Esophagus mucosa (tissue), 1 donor: ENCODE data around the gene RTKN. TPM values are rescaled to one million over a fixed set of nuclear protein-coding genes. Genes with fewer than 3 reads are reported as not detected.
"Not testable (repeated sequence)": the region's sequence is repeated elsewhere in the genome, so short reads cannot be mapped to it uniquely, and the experiment has no call there.

Source experiments
- ATAC-seq: fragments of 200-7000 bp; cut with Tn5 transposase; one replicate; pipeline ENCODE4 v1.9.1; 2020
- total RNA-seq: library from RNA; stranded (reverse); gene quantifications from one replicate; pipeline ENCODE4 v1.2.4, GENCODE V29; 2023
- donor health status: DM: yes; HTN: yes; CAD: no.

RTKN gene
- total RNA-seq, 1 donor from 2014 or later: 18.3 TPM

DNA sequence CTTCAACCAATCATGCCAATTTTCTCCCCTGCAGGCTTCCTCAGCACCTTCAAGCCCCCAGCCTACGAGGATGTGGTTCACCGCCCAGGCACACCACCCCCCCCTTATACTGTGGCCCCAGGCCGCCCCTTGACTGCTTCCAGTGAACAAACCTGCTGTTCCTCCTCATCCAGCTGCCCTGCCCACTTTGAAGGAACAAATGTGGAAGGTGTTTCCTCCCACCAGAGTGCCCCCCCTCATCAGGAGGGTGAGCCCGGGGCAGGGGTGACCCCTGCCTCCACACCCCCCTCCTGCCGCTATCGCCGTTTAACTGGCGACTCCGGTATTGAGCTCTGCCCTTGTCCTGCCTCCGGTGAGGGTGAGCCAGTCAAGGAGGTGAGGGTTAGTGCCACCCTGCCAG lies 18.4 kb upstream of the RTKN start:
- not testable (repeated sequence) for ATAC-seq

DNA sequence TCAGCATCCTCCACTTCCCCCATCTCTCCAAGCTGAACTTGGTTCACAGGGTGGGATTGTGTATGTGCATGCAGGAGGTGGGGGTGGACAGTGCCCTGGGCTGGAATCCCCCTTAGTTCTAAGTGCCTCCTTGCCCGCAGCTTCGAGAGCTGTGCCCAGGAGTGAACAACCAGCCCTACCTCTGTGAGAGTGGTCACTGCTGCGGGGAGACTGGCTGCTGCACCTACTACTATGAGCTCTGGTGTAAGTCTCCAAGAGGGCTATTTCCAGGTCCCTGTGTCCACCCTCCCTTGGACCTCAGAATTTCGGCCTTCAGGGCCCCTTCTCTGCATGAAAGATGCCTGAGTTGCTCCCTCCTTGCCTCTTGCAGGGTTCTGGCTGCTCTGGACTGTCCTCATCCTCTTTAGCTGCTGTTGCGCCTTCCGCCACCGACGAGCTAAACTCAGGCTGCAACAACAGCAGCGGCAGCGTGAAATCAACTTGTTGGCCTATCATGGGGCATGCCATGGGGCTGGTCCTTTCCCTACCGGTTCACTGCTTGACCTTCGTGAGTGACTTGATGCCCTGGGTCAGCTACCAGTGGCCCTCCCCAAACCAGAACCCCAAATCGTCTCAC lies 17.9 kb upstream of the RTKN start:
- not testable (repeated sequence) for ATAC-seq

DNA sequence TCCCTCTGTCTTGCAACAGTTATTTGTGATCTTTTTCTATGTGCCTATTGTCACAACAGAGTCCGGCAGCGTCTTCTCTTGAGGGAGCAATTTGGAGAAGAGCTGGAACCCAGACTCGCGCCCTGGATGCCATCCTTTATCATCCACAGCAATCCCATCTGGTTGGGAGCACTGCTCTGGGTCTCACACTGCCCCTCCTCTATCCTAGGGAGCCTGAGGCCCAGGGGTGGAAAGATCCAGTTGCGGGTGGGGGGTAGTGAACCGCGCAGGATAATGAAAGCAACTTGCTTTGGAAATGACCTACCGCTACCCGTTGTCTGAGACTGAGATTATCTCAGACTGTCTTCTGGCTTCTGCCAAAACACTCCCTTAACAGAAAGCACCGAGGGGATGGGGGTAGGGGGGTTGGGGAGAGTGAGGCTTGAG lies 17.2 kb upstream of the RTKN start:
- ATAC-seq: no peak

DNA sequence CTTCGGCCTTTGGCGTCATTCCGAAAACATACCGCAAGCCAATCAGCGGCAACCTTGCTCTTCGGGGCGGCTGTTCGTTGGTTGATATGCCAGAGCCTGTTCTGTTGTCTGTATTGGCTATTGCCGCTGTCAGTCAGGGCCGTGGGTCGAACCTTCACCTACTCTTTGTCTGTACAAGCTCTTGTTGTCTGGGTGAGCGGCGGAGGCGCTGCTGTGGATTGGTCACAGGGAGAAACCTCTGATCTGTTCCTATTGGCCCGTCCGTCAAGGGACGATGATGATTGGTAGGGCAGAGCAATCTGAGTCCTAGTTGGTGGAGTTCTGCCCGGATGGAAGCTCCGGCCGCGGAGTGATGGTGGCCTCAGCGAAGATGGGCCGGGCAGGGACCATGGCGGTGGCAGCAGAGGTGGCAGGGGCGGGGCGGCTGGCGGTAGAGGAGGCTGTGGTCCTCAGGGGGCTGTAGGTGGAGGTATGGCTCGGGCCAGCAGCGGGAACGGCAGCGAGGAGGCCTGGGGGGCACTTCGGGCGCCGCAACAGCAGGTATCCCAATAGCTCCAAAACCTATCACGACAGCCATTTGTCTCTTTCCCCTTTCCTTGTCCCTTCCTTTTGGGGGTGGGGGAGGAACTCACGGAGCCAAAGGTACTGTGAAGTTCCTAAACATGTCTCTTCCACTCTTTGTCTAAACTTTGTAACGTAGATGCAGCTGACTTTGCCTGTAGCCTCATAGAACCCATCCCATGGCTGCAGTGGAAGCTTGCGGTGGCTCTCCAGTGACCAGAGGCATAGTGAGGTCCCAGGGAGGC lies 16.6 kb upstream of the RTKN start, which contains the start of gene WBP1:
WBP1 (plus strand) TSS at position 307 of the 806 bp plus-strand sequence; CDS start at position 472, 165 bp downstream.
- peak; percentile 93 for ATAC-seq

DNA sequence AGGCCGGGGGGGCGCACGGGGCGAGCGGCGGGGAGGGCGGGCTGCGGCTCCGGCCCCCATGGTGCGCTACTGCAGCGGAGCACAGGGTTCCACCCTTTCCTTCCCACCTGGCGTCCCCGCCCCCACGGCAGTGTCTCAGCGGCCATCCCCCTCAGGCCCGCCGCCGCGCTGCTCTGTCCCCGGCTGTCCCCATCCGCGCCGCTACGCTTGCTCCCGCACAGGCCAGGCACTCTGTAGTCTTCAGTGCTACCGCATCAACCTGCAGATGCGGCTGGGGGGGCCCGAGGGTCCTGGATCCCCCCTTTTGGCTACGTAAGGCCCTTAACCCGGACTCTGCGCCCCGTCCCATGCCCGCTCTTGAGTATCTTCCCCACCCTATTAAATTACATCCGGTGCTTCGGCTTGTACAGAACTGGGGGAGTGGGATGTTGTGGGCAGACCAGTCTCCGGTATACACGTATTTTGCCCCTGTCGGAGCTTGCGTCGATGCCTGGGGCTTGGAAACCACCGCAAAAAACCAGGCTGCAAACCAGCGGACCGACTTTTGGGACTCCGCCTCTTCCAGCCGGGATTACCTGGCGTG lies 15.9 kb upstream of the RTKN start:
- ATAC-seq: peak; percentile 42

DNA sequence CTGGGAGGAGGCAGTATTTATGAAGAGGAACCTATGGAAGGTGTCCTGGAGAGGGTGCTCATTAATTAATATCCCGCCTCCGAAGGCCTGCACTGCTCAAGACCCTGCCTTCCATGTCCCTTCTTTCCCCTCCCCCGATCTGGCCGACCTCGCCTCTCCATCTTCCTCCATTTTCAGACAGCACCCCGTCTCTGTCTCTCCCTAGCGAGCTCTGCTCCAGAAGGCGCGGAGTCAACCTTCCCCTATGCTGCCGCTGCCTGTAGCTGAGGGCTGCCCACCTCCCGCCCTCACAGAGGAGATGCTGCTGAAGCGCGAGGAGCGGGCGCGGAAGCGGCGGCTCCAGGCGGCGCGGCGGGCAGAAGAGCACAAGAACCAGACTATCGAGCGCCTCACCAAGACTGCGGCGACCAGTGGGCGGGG lies 15.4 kb upstream of the RTKN start:
- ATAC-seq: no peak

DNA sequence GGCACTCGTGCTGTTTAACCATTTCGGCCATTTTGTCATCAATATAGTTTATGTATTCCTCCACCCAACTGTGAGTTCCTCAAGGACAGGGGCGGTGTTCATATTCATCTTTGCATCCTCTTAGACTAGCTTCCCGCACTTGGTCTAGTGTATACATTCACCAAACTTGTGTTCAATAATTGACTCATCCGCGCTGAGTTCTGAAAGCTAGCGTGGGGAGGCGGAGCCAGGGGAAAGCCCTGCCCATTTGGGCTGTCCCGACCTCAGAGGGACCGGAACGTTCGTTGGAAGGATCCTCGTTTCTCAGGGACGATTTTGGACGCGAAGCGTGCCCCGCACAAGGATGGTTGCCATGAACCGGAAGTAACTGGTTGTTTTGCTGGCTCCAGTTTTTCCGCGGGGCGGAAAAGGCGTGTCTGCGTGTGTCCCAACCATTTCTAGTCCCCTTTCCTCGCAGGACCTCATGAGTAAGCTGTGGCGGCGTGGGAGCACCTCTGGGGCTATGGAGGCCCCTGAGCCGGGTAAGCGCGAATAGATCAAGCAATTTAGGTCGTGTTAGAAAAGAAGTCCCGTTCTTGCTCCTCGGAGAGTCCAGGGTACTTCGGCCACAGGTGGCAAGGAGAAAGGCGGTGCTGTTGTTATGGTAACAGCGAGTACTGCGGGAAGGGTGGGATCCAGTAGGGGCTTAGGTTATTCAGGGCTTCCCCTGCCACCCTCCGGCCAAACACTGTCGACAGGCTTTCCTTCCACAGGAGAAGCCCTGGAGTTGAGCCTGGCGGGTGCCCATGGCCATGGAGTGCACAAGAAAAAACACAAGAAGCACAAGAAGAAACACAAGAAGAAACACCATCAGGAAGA lies 13.1 kb upstream of the RTKN start, which contains the start of gene INO80B:
INO80B (plus strand) TSS at position 434 of the 858 bp plus-strand sequence; CDS start at position 464, 30 bp downstream.
- peak; percentile 75 for ATAC-seq

DNA sequence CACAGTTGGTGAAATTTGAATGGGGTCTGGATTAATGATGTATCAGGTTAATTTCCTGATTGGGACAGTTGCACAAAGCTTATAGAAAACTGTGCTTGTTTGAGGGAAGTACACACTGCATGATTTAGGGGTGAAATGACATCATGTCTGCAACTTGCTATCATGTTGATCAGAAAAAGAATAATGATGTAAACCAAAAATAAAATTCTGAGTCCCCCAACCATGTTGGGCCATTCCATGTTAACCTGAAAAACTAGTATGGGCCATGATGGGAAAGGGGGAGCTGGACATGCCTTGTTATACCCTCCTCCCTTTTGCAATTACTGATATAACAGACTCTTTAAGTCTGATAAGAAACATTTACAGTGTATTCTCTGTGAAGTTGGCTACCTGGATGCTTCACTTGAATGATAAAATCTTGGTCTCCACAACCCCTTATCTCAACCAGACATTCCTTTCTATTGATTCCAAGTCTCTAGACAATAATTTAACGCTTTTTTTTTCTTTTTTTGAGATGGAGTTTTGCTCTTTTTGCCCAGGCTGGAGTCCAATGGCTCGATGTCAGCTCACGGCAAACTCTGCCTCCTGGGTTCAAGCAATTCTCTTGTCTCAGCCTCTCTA lies 8.9 kb upstream of the RTKN start:
- ATAC-seq: no peak

DNA sequence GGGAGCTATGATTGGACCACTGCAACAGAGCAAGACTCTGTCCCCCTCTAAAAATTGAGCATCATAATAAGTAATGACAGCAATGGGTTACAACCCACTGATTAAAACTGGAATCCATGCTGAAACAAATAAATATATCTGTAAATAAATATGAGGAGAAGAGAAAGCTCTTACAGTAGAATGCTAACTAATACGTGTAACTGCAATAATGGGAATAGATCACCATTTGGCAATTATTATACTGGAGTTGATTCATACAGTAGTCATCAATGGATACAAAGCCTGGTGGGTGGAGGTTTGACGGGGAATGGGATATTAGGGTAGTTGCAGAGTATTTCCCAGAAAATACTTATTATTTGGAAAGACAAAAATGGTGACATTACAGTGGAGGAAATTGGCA lies 7.0 kb upstream of the RTKN start:
- no peak for ATAC-seq

DNA sequence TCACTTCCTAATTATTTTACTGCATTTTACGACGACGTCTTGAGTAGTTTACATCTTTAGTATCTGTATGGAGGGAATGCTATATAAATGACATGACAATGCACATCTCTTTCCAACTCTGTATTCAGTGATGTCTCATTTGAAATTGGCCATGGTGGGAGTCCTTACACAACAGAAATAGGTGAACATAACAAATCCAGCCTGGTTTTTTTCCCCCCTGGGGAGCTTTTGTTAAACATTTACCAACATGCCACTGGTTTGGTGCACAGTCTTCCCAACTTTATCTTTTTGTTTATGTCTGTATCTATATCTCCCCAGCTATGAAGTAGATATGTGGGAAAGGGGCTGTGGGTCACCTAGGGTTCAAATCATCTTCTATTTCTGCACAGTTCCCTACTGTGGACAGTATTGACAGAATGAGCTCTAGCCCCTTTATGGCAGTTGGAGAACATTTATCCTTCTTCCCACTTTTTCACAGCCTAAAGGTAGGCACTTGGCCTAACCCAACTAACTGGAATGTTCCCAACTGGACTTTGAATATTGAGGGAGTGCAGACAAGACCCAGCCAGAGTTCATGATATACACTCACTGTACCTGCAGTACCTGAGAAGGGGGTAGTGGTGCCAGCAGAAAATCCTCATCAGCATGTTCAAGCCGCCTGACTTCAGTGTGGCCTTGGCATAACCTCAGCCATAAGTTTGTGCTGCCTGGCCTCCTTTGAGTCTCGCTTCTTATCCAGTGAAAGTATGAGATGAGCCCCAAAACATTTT lies 5.7 kb upstream of the RTKN start:
- no peak for ATAC-seq

DNA sequence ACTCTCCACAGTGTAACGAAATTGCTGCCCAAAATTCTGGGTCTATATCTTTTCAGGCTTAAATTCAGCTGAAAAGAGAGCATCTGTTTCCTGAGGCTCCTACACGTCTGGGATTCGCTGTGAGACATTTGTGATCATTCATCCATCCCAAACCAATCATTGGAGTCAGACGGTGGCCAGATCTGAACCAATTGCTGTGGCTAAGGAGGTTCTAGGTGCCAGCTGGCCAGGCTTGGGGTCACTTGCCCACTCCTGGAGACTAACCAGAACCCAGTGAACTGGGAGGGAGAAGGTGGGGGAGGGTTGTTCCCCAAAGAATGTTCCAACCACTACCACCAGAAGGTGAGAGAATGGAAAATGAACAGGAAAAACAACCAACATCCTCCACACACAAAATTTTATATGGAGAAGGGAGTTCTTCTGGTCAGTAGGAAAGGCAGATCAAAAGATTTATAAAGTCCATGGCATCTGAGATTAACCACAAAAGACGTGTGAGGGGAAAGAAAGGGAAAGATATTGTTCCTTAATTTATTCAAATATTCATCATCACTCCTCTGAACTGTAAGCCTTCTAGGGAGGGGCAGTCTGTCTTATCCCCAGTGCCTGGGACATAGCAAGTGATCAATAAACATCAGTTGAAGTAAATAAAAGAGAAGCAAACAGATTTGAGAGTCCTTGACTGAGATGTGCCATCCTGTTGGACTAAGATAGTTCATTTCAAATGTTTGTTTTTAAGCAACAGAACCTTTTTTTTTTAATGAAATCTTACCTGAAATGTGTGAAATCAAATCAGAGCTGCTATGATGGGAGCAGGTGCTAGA lies 3.0 kb upstream of the RTKN start:
- no peak for ATAC-seq

DNA sequence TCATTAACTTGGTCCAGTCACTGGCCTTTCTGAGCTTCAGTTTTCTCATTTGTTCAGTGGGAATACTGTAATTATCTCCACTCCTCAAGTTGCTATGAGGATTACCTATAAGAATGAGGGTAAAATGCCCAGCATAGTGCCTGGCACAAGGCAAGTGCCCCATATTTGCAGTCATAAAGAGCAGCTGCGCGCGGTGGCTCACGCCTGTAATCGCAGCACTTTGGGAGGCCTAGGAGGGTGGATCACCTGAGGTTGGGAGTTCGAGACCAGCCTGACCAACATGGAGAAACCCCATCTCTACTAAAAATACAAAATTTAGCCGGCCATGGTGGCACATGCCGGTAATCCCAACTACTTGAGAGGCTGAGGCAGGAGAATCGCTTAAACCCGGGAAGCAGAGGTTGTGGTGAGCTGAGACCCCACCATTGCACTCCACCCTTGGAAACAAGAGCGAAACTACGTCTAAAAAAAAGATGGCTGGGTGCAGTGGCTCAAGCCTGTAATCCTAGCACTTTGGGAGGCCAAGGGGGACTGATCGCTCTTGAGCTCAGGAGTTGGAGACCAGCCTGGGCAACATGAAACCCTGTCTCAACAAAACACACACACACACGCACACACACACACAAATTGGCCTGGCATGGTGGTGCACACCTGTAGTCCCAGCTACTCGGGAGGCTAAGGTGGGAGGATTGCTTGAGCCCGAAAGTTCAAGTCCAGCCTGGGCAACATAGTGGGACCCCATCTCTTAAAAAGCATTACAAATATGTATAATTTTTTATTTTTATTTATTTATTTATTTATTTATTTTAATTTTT lies 953 bp upstream of the RTKN start:
- ATAC-seq: not testable (repeated sequence)

DNA sequence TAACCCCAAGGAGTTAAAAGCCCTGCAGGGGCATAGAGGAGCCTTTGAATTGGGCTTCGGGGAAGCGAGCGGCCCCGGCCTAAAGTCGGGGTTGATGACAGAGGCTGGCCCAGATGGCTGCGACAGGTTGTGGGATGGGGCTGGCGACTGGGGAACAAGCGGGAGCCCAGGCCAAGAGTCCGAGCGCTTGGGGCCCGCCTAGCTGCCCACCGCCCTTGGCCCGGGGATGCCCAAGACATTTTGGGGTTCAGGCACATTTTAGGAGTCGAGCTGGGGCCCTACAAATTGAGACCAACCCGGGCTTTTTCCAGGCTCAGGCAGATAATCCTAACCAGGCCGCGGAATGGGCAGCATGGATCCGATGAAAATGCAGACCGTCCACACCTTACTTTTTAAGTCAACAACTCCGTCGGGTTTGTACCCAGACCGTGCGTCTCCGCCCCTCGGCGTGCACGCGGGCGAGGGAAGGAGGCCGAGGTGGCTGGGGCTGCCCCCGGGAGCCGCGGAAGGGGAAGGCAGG lies 507 bp downstream of the RTKN start:
- ATAC-seq: peak; percentile 21

DNA sequence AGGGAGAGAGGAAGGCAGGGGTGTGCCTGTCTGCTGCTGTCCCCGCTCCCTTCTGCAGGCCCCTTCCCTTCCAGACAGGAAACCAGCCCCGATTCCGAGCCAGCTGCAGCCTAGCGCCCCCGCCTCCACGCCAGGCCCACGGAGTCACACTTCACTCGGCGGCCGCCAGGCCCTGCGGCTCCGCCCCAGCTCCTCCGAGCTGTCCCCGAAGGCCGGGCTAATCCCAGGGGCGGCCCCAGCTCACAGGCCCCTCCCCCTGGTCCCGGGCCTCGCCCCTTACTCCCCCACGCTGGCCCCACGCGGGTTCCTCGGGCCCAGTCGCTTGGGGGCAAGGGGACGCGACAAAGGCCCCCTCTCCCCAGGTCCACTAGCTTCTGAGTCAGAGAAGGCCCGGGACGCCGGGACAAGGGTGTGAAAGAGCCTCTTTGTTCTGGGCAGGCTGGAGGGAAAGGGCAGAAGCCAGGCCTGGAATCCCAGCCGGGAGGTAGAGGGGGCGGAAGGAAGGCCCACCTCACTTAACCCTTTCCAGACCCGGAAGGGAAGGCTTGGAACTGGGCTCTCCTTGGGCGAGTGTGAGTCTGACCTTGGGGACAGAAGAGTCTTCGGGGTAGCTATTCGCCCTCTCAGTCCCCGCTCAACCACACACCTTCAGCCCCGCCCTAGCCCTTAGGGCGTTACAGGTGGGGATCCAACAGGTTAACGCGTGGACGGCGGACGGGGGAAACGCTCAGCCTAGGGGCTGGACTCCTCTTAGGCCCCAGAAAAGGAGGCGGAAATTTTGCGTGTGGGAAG lies 1.2 kb downstream of the RTKN start:
- ATAC-seq: peak; percentile 87

DNA sequence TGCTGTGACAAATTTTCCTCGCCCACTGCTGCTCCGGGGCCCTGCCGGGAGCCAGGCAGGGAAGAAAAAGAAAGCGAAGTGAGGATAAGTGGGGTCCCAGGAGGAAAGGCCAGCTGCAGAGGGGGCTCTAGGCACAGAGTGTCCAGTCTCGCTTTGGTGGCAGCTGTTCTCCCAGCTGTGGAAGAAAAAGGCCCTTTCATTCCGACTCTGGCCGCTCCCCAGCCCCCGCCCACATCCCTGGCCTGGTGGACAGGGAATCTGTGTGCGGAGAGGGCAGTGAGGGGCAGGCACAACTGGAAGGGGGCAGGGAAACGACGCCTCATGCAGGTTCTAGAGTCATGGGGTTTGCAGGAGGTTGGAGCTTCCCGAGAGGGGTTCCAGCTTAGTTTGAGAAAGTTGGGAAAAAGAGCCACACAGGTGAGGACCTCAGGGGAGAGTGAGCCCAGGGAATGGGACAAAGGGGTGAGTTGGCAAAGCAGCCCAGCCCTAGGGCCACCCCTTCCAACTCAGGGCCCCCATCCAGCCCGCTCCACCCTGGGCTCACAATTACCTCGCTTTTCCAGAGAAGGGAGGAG lies 1.8 kb downstream of the RTKN start:
- no peak for ATAC-seq

DNA sequence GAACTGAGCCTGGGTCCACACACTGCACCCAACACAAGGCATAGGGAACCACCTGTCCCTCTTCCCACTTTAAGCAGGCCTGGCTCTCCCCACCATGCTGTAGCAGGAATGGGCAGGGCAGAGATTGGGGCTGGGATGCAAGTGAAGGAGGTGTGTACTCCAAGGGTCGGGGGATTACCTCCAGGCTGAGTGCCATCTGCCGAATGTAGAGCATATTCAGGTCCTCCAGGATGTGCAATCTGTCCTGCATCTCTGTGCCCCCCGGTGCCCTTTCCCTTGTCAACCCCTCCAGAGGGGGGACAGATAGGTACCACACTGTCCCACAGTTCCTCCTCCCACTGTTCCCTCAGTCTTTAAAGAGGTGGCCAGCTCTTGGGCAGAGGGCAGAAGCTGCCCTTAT lies 2.4 kb downstream of the RTKN start:
- ATAC-seq: no peak

DNA sequence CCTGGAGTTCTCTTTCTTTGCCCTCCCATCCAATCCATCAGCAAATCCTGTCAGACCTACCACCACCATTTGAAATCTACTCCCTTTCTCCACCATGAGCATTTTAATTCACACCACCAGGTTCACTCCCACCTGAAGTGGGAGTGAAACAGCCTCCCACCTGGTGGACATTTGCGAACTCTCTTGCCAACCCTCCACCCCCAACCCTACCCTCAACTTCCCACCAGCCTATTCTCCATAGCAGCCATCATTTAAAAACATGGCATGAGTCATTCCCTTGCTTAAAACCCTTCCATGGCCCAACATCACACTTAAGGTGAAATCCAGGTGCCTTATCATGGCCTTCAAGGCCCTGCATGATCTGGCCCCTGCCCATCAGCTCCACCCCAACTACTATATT lies 3.5 kb downstream of the RTKN start:
- no peak for ATAC-seq
